ENCODE results near the gene CWH43. TPM values are rescaled to one million over a fixed set of nuclear protein-coding genes. Genes with fewer than 3 reads are reported as not detected.
A peak's percentile ranks its signal among the peaks of the same experiment; 100 is the strongest.

Gene CWH43
- total and polyA plus RNA-seq, 10 of the 15 experiments (the other 5 are each of a cell fraction or from before 2014, with no cell fraction given): not detected

GRCh38 chr4:48944756-48945241 is 41.3 kb upstream of the CWH43 start:
- RAD21 ChIA-PET (ENCODE audit: unreplicated experiment): interaction anchor here (0.9 to 1.2 kb wide), 2 partner anchors 39 to 247 kb away, joined by 3 to 6 read pairs; partner anchors contain the start of gene OCIAD2
- TF ChIP-seq BRCA1 (IDR thresholded peaks at IDR 0.05; ENCODE audit: low read depth, low read length) (no peak), CTCF (IDR thresholded peaks at IDR 0.05 in 2 of 3, conservative IDR thresholded peaks at IDR 0.05 in 1 of 3; ENCODE audit: control insufficient read depth in 2 of 3, extremely low read depth in 1 of 3, insufficient read depth in 1 of 3, low read depth in 3 of 3, low read length in 3 of 3) (peak; percentile 34 to 69 (median 51)), JUNB (IDR thresholded peaks at IDR 0.05) (no peak), RAD21 (IDR thresholded peaks at IDR 0.05; ENCODE audit: insufficient read depth, low read depth, low read length) (peak; percentile 39; the same call in 1 of the 2 replicates), ZNF384 (IDR thresholded peaks at IDR 0.05; ENCODE audit: borderline replicate concordance, low read depth, low read length) (peak; percentile 80; the same call in 1 of the 2 replicates), ESRRA (IDR thresholded peaks at IDR 0.05; ENCODE audit: low read length) (no peak), EGR1 (IDR thresholded peaks at IDR 0.05; ENCODE audit: borderline replicate concordance in 1 of 2, low read depth in 2 of 2, low read length in 2 of 2) (no peak)
- DNase-seq (ENCODE audit: low read depth, low spot score) (no peak), FAIRE-seq (no peak), ATAC-seq (peak; percentile 58)
- H3K36me3 ChIP-seq (ENCODE audit: control insufficient read depth in 2 of 2, insufficient read depth in 2 of 2, low read length in 1 of 2): no peaks in the 10 kb centered on the region
- no peak overlapping the region for H2AFZ ChIP-seq (ENCODE audit: control insufficient read depth, low read depth, low read length)
- no peaks in the 10 kb centered on the region for H4K20me1 ChIP-seq (ENCODE audit: control insufficient read depth, insufficient read depth)
- in situ Hi-C loops (cut with MboI) (no loop called here), intact Hi-C loops (cut with micrococcal nuclease; ENCODE audit: unreplicated experiment) (no loop called here)
- H3K4me3 ChIP-seq: no peak overlapping the region
- peaks cover 0 to 3% of the 10 kb centered on the region in 2 experiments; a peak in 1 of 4 replicates for H3K27me3 ChIP-seq (replicated peaks in 1 of 2; ENCODE audit: control insufficient read depth in 2 of 2, insufficient read depth in 2 of 2, low read length in 1 of 2)
- POLR2A ChIA-PET: interaction anchor here (0.6 kb wide), 1 partner anchor 13 kb away, joined by 3 read pairs; no protein-coding TSS in a partner anchor
- no peaks in the 10 kb centered on the region for H3K9me3 ChIP-seq (replicated peaks; ENCODE audit: control insufficient read depth, insufficient read depth, low read length)
- CTCF ChIA-PET: interaction anchor here (0.6 to 3.5 kb wide), 18 partner anchors 13 to 1528 kb away, joined by 3 to 19 read pairs (median 4); no protein-coding TSS in a partner anchor
- H3K4me2 ChIP-seq (ENCODE audit: control insufficient read depth, insufficient read depth): no peak overlapping the region
- H3K9ac ChIP-seq (ENCODE audit: control insufficient read depth, insufficient read depth, low read length): no peak overlapping the region
- no peak overlapping the region for H3K27ac ChIP-seq (ENCODE audit: control insufficient read depth, insufficient read depth)
- no peaks in the 10 kb centered on the region for H3K79me2 ChIP-seq (ENCODE audit: control insufficient read depth, insufficient read depth, low read length)
- WGBS (ENCODE audit: insufficient coverage, insufficient replicate concordance, low lambda C conversion rate, missing lambda C conversion rate): 59% methylated on average over 6 of the region's 6 CpGs
- SMC1A ChIA-PET (ENCODE audit: uncharacterized antibody, unreplicated experiment): interaction anchor here (0.6 to 1.8 kb wide), 9 partner anchors 8 to 458 kb away, joined by 3 to 14 read pairs (median 3); no protein-coding TSS in a partner anchor
- H3K4me1 ChIP-seq (ENCODE audit: control insufficient read depth, insufficient read depth, low read length): no peaks in the 10 kb centered on the region
- BruUV-seq (replicated peaks): no TSS peak

All from GM12878 (cell line).